Stimulated activated naive B cell treated with anti-CD40 and anti-IgM and Interleukin-4, amounts not matched to agents 10 μg/mL and 1 μg/mL and 100 μg/mL, for 72 hours (primary cell): ENCODE measurements around the gene CHD1L.
"Not testable (repeated sequence)": the region's sequence is repeated elsewhere in the genome, so short reads cannot be mapped to it uniquely, and the experiment has no call there.

Source experiments
- ATAC-seq, 2 donors: fragments of 150-1000 bp; cut with Tn5 transposase; replicated peaks; 2 replicates each; pipeline ENCODE4 v1.10.0; 2021; ENCODE audit warnings: moderate library complexity in 1 of 2
- DNase-seq: peaks from one replicate; pipeline ENCODE4 v3.0.0; 2021
- H3K27ac Mint-ChIP-seq: one replicate; pipeline ENCODE4 v1.8.0; 2022; ENCODE audit warnings: mild to moderate bottlenecking, mixed read lengths
- H3K27me3 Mint-ChIP-seq, 2 donors: one replicate each; pipeline ENCODE4 v1.8.0; 2022; ENCODE audit warnings: mixed read lengths in 2 of 2
- H3K36me3 Mint-ChIP-seq, 2 donors: one replicate each; pipeline ENCODE4 v1.8.0; 2022; ENCODE audit warnings: mixed read lengths in 2 of 2, mild to moderate bottlenecking in 1 of 2
- H3K4me1 Mint-ChIP-seq, 2 donors: one replicate each; pipeline ENCODE4 v1.8.0; 2022; ENCODE audit warnings: mixed read lengths in 2 of 2, mild to moderate bottlenecking in 1 of 2
- H3K4me3 Mint-ChIP-seq, 2 donors: one replicate each; pipeline ENCODE4 v1.8.0; 2022; ENCODE audit warnings: mild to moderate bottlenecking in 2 of 2, mixed read lengths in 2 of 2, moderate library complexity in 1 of 2
- H3K9me3 Mint-ChIP-seq, 2 donors: one replicate each; pipeline ENCODE4 v1.8.0; 2022; ENCODE audit warnings: mixed read lengths in 2 of 2, mild to moderate bottlenecking in 1 of 2

The CHD1L gene

GRCh38 chr1:147242449-147243227, at the start of gene CHD1L:
CHD1L (plus strand) TSS chr1:147242684; CDS start chr1:147242704, 20 bp downstream.
- Mint-ChIP-seq H3K27me3 (no peaks in the 10 kb centered on the region), H3K36me3 (peaks cover 7 to 21% of the 10 kb centered on the region in 2 donors), H3K4me1 (peaks cover 29 to 42% of the 10 kb centered on the region in 2 donors), H3K9me3 (peaks cover 0 to 1% of the 10 kb centered on the region in 2 donors), H3K4me3 (peak within 1 kb of the TSS; percentile 95 to 98), H3K27ac (peak within 1 kb of the TSS; percentile 91)
- ATAC-seq = peak; percentile 88 to 90
- peak; percentile 95 for DNase-seq

DNA sequence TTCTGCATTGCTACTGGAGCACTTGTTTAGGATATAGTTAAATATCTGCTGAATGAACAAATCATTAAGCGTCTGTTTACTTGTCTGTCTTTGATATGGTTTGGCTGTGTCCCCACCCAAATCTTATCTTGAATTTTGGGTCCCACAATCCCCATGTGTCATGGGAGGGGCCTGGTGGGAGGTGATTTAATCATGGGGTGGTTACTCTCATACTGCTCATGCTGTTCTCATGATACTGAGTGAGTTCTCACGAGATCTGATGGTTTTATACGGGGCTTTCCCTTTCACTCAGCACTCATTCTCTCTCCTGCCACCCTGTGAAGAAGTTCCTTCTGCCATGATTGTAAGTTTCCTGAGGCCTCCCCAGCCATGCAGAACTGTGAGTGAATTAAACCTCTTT, 45.2 kb upstream of the CHD1L start:
- ATAC-seq = not testable (repeated sequence)

DNA sequence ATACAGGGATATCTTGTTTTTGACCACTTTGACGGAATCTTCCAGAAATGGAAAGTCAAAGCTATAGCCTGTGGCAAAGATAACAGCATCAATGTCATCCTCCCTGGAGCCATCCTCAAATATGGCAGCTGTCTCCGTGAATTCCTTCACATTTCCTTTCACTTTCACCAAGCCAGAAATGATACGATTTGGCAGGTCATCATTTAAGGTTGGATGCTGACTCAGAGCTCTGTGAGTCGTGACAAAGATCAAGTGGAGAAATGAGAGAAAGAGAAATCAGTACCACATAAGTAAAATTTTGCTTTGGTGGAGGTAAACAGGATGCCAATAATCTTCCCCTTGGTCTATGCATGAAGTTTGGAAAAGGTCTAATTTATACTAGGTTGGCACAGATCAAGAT, 41.2 kb upstream of the CHD1L start:
- Mint-ChIP-seq H3K9me3 (peaks cover 0 to 5% of the 10 kb centered on the region in 2 donors), H3K4me3 (no peak overlapping the region), H3K36me3 (peaks cover 0 to 9% of the 10 kb centered on the region in 2 donors), H3K27me3 (no peaks in the 10 kb centered on the region), H3K4me1 (peaks cover 25 to 30% of the 10 kb centered on the region in 2 donors), H3K27ac (no peak overlapping the region)
- ATAC-seq = no peak
- no peak for DNase-seq

More for the DNA sequence above, 45.2 kb upstream of the CHD1L start:
- H3K27me3 Mint-ChIP-seq, H3K36me3 Mint-ChIP-seq, DNase-seq, H3K27ac Mint-ChIP-seq, H3K4me1 Mint-ChIP-seq, H3K4me3 Mint-ChIP-seq, H3K9me3 Mint-ChIP-seq: not testable (repeated sequence)

- Mint-ChIP-seq H3K27ac (no peak overlapping the region), H3K27me3 (no peaks in the 10 kb centered on the region), H3K9me3 (peaks cover 0 to 6% of the 10 kb centered on the region in 2 donors), H3K36me3 (peaks cover 0 to 9% of the 10 kb centered on the region in 2 donors), H3K4me3 (no peak overlapping the region), H3K4me1 (peaks cover 25 to 30% of the 10 kb centered on the region in 2 donors)
- no peak for DNase-seq
- no peak for ATAC-seq
Observed at GRCh38 chr1:147201786-147202185, 40.7 kb upstream of the CHD1L start.

- no peak overlapping the region for H3K4me3 Mint-ChIP-seq
- DNase-seq (no peak), ATAC-seq (no peak)
- H3K4me1 Mint-ChIP-seq = peaks cover 25 to 30% of the 10 kb centered on the region in 2 donors
- peaks cover 0 to 3% of the 10 kb centered on the region in 2 donors for H3K9me3 Mint-ChIP-seq
- no peaks in the 10 kb centered on the region for H3K27me3 Mint-ChIP-seq
- H3K27ac Mint-ChIP-seq = no peak overlapping the region
- peaks cover 0 to 6% of the 10 kb centered on the region in 2 donors for H3K36me3 Mint-ChIP-seq
Observed at GRCh38 chr1:147202576-147202975, 39.9 kb upstream of the CHD1L start.

DNA sequence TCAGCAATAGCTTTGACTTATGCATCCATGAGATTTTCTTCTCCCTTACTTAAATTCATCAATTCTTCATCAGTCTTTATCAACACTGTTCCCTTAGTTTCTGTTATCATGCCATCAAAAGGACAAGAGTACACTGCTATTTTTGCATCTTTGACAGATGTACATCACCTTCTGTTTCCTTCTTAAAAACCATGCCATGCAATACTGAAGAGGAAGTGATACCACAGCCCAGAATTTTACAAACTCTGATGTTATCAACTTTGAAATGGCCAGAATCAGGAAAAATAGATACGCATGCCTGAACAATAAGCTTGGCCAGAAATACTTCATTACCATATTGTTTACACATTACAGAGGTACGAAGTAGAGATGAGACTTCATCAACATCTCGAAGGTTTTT, 38.4 kb upstream of the CHD1L start:
- Mint-ChIP-seq H3K27me3 (no peaks in the 10 kb centered on the region), H3K4me1 (peaks cover 23 to 30% of the 10 kb centered on the region in 2 donors), H3K36me3 (peaks cover 0 to 3% of the 10 kb centered on the region in 2 donors), H3K27ac (peak overlapping the region; percentile 11), H3K4me3 (peak overlapping the region in 1 of 2 donors; percentile 8), H3K9me3 (peaks cover 0 to 1% of the 10 kb centered on the region in 2 donors)
- DNase-seq (no peak), ATAC-seq (peak; percentile 68 to 85)

GRCh38 chr1:147207192-147207591, 35.3 kb upstream of the CHD1L start:
- no peak for DNase-seq
- no peak overlapping the region for H3K4me3 Mint-ChIP-seq
- peaks cover 0 to 9% of the 10 kb centered on the region in 2 donors for H3K36me3 Mint-ChIP-seq
- peaks cover 0 to 1% of the 10 kb centered on the region in 2 donors for H3K9me3 Mint-ChIP-seq
- H3K4me1 Mint-ChIP-seq = peaks cover 21 to 24% of the 10 kb centered on the region in 2 donors
- no peak for ATAC-seq
- H3K27me3 Mint-ChIP-seq = no peaks in the 10 kb centered on the region
- no peak overlapping the region for H3K27ac Mint-ChIP-seq

DNA sequence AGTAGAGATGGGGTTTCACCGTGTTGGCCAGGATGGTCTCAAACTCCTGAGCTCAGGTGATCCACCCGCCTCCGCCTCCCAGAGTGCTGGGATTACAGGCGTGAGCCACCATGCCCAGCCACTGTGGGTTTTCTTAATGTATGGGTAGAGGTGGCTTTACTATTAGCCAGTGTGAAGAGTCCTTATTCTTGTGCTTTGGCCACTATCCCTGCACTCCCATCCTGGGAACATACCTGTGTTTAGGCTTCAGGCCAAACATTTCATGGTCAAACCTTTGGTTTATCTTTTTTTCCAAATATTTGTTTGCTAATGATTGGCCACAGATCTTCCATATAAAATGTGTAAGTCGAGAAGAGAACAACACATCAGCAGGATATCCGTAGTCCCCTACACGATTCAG, 33.9 kb upstream of the CHD1L start:
- Mint-ChIP-seq H3K36me3 (peaks cover 0 to 10% of the 10 kb centered on the region in 2 donors), H3K27me3 (no peaks in the 10 kb centered on the region), H3K4me3 (no peak overlapping the region), H3K27ac (no peak overlapping the region), H3K9me3 (peaks cover 0 to 1% of the 10 kb centered on the region in 2 donors), H3K4me1 (peaks cover 18 to 23% of the 10 kb centered on the region in 2 donors)
- DNase-seq = no peak
- ATAC-seq = no peak

GRCh38 chr1:147209825-147210821, 32.4 kb upstream of the CHD1L start:
- ATAC-seq = no peak
- no peak overlapping the region for H3K4me3 Mint-ChIP-seq
- no peak for DNase-seq
- H3K9me3 Mint-ChIP-seq = peaks cover 0 to 1% of the 10 kb centered on the region in 2 donors
- H3K4me1 Mint-ChIP-seq = peaks cover 14 to 23% of the 10 kb centered on the region in 2 donors
- no peak overlapping the region for H3K27ac Mint-ChIP-seq
- H3K27me3 Mint-ChIP-seq = no peaks in the 10 kb centered on the region
- peaks cover 0 to 10% of the 10 kb centered on the region in 2 donors for H3K36me3 Mint-ChIP-seq

- H3K4me3 Mint-ChIP-seq = no peak overlapping the region
- no peak for DNase-seq
- ATAC-seq = no peak
- H3K4me1 Mint-ChIP-seq = peaks cover 20 to 31% of the 10 kb centered on the region in 2 donors
- peaks cover 0 to 1% of the 10 kb centered on the region in 2 donors for H3K9me3 Mint-ChIP-seq
- H3K27me3 Mint-ChIP-seq = no peaks in the 10 kb centered on the region
- H3K27ac Mint-ChIP-seq = no peak overlapping the region
- peaks cover 0 to 10% of the 10 kb centered on the region in 2 donors for H3K36me3 Mint-ChIP-seq
Observed at GRCh38 chr1:147210987-147211386, 31.5 kb upstream of the CHD1L start.

DNA sequence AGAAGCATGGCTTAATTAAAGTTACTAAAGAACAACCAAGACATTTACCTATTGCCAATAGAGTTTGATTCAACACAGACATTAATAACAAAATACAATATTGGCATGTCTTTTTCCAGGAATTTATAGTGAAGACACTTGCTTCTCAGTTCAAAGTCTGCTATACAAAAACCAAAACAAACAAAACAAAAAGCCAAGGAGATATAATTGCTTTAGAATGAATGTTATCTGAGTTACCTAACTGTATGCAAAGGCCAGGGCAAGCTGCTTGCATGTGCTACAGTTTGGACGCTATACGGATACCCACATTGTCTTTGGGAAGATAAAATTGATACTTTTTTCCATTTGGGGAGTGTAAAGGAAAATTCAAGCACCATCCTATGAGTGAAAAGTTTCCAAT, 30.9 kb upstream of the CHD1L start:
- Mint-ChIP-seq H3K4me1 (peaks cover 23 to 34% of the 10 kb centered on the region in 2 donors), H3K36me3 (peaks cover 0 to 10% of the 10 kb centered on the region in 2 donors), H3K27ac (no peak overlapping the region), H3K4me3 (no peak overlapping the region), H3K9me3 (no peaks in the 10 kb centered on the region), H3K27me3 (no peaks in the 10 kb centered on the region)
- DNase-seq = no peak
- ATAC-seq = no peak

DNA sequence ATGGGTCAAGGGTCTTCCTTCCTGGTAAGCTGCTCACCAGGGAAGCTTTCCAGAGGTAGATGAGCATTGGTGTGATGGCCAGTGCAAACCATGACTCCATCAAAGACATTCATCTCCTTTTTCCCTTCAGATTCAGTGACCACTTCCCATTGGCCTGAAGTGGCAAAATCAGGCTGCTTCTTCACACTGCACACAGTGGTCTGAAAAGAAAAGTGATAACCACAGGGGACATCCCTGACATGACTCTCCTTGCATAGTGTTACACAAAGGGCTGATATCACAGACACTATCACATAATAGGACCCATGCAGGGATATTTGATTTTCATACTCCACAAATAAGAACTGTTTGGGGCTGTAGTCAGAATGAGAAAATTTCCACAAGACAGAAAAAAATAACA, 29.2 kb upstream of the CHD1L start:
- Mint-ChIP-seq H3K9me3 (no peaks in the 10 kb centered on the region), H3K36me3 (peaks cover 0 to 10% of the 10 kb centered on the region in 2 donors), H3K4me3 (no peak overlapping the region), H3K27me3 (no peaks in the 10 kb centered on the region), H3K4me1 (peaks cover 23 to 34% of the 10 kb centered on the region in 2 donors), H3K27ac (no peak overlapping the region)
- ATAC-seq (peak in 1 of 2 donors; percentile 45), DNase-seq (no peak)

GRCh38 chr1:147214325-147214724, 28.2 kb upstream of the CHD1L start:
- Mint-ChIP-seq H3K4me1 (peaks cover 23 to 34% of the 10 kb centered on the region in 2 donors), H3K36me3 (peaks cover 0 to 10% of the 10 kb centered on the region in 2 donors), H3K4me3 (no peak overlapping the region), H3K27me3 (no peaks in the 10 kb centered on the region), H3K27ac (peak overlapping the region; percentile 25), H3K9me3 (no peaks in the 10 kb centered on the region)
- ATAC-seq (peak; percentile 58 to 61), DNase-seq (no peak)
